GM21528 (cell line): ENCODE data around the gene KATNBL1.

Source experiments
- ATAC-seq: cut with Tn5 transposase; IDR thresholded peaks from one replicate; pipeline ENCODE4 v1.9.1; 2021; ENCODE audit warnings: mild to moderate bottlenecking, moderate library complexity; ENCODE audit not compliant: unreplicated experiment, low FRiP score

Gene KATNBL1, protein sequence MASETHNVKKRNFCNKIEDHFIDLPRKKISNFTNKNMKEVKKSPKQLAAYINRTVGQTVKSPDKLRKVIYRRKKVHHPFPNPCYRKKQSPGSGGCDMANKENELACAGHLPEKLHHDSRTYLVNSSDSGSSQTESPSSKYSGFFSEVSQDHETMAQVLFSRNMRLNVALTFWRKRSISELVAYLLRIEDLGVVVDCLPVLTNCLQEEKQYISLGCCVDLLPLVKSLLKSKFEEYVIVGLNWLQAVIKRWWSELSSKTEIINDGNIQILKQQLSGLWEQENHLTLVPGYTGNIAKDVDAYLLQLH

DNA sequence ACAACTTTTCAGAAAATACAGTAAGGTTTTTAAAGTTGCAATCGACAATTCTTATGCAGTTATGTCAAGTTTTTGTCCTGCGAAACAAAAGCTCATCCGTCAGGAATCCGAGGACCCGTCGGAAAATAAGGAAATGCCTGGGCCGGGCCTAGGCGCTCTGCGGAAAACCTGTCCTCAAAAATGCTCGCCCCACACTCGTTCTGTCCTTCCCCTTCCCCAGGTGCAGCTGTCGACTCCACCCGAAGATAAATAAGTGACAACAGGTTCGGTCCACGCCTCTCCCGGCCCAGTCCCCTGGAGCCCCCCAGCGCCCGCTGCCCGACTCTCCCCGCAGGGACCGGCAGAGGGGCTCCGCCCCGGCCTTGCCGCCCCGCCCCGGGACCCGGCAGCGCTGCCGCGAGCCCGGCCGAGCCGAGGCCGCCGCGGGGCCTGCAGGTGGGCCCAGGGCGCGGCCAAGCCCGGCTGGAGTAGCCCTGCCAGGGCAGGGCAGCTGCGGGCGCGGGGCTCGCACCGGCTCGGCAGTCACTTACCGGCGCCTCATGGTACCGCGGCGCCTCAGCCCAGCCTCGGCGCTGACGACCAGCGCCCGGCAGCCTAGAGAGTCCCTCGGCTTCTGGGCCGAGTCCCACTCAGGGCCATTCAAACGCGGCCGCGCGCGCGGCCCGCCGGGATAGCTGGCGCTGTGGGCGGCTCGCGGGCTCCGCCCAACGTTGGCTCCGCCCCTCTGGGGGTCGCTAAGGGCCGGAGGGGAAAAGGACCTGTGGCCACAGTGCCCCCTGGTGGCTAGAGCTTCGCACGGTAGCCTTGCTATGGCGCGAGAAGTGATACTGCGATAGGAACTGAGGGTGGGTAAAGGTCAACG lies at the start of gene KATNBL1:
KATNBL1 (minus strand) TSS at position 676 of the 862 bp plus-strand sequence. CDS start 46,420 bp downstream, outside the sequence.
- ATAC-seq = peak; percentile 90

DNA sequence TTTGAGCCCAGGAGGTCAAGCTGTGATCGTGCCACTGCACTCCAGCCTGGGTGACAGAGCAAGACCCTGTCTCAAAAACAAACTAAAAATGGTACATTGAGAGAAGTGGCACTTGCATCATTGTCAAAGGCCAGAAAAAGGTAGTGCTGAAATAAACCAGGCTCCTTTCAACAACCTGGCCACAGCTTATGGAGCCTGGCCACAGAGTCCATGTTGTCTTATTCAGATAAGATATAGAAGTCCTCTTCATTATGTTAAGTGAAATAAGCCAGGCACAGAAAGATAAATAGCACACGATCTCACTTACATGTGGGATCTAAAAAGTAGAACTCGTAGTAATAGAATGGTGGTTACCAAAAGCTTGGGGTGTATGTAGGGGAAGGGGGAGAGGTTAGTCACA lies 49.7 kb upstream of the KATNBL1 start:
- no peak for ATAC-seq

DNA sequence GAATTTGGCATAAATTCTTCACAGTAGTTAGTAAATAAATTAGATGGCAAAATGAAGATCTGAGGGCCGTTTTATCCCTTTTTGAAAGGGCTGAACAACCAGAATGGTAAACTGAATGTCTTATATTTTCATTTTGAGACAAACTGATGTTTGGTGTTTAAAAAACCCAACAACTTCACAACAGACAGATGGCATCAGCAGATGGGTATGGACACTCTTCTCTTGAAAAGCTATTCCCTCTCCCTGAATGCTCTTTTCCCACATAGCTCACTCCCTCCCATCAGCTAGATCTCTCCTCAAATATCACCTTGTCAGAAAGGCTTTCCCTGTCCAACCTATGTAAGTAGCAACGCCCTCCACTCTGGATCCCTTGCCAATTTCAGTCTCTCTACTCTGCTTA lies 48.3 kb upstream of the KATNBL1 start:
- no peak for ATAC-seq

DNA sequence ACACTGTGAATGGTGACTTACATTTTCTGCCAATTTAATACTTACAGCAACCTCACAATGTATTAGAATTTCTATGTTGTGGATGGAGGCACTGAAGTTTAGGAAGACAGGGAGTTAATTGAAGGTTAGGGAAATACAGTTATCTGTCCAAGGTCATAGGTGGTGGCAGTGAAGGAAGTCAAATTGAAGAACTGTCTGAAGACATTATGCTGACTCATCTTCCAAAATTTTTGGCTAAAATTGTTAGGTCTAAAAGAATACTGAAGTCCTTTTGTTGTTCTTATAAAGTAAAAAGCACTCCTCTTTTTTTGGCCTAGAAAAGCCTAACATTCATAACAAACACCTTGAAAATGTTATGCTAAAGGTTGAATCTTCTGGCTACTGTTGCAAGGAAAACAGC lies 42.6 kb upstream of the KATNBL1 start:
- no peak for ATAC-seq

DNA sequence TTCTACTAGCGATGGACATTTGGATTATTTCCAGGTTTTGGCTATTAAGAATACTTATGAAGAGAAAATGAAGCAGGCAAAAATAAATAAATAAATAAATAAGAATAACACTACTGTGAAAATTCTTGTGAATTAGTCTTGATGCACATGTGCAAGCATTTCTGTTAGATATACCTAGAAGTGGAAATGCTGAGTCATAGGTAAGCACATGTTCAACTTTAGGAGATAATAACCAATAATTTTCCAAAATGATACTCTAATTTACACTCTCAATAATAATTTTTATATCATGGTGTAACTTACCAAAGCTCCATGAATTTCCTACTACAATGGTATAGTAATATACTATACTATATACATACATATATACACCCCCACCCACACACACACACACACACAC lies 38.3 kb upstream of the KATNBL1 start:
- ATAC-seq = no peak

DNA sequence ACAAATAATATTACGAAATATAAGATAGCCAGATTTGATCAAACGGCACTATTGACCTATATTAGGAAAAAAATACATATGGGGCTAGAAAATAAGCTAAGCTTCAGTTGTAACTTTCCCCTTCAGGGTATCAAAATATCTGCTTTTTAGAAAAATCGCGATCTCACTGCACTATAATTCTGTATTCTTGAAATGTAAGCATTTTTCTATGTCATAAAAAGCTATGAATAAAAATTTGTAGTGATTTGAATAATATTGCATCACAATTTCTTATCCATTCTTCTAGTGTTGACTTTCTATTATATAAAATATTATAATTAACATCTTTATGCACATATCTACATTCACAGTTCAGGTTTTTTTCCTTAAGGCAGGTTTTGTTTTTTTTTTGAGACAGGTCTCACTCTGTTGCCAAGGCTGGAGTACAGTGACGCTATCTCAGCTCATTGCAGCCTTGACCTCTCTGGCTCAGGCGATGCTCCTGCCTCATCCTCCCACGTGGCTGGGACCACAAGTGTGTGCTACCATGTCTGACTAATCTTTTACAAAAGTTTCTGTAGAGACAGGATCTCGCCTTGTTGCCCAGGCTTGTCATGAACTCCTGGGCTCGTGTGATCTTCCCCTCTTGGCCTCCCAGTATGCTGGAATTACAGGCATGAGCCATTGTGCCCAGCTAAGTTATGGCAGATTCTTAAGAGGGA lies 36.5 kb upstream of the KATNBL1 start:
- ATAC-seq = no peak

DNA sequence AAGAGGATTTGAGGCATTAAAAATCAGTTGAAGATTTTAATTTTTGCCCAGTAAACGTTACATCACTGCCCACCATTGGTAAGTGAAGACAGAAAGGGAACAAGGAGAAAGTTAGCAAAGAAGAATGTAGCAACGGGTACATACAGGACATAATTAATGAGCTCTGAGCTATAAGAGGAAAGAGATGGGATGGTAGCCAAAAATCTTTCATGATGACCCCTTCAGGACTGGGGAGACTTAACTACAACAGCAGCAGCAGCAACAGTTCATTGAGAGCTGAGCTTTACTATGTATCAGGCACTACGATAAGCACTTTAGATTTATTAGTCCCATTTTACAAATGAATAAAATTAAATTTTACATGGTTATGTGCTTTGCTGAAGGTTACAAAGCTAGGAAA lies 33.3 kb upstream of the KATNBL1 start:
- no peak for ATAC-seq

DNA sequence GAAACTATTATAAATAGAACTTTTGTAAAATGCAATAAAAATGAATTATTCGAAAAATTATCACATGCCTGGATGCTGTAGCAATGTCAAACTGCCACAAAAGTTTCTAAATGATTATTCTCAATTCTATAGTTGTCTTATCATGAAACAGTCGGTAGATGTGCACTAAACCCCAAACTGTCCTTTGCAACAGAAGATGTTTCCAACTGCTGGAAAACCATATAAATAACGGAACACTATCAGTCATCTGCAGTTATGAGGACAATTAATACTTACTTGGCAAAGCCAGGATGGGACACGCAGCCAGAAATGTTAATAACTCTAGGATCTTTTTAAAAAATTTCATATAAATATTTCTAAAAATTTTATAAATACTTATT lies 32.4 kb upstream of the KATNBL1 start:
- ATAC-seq = no peak

DNA sequence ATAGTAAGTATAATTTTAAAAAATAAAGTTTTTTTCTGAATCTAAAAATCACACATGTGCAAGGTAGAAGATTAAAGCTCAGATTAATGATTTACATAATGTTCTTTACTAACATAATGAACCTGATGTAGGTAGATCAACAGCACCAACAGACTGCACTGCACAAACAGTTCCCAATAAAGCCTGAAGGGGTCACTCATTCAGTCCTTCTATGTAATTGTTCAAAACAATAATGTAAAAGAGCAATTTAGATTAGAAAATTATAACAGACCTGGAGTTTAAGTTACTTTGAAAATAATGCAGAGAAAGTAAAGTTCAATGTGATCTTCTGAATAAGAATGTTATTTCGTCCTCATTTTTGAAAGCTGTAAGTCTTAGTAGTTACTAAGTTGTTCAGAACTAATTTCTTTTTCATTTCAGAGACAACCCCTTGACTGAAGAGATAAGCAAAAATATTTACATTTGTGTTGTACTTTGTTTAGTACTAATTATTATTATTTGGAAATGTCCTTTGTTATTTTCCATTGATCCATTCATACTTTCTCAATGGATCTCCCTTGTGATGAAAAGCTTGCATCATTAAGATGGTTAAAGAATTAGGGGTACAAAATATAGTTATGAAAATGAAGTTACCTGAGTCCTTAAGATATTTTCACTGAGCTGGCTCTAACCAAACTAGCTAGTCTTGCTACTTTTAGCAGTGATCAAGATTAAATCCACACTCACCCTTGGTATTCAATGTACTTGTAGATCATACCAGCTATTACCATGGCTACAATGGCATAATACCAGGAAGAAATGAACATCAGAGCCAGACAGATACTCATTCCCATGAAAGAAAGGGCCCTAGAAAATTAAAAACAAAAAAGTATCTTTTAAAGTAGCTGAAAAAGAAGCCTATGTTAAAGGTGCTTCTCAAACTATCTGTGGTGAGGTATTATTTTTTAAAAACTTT lies 31.8 kb upstream of the KATNBL1 start:
- no peak for ATAC-seq

DNA sequence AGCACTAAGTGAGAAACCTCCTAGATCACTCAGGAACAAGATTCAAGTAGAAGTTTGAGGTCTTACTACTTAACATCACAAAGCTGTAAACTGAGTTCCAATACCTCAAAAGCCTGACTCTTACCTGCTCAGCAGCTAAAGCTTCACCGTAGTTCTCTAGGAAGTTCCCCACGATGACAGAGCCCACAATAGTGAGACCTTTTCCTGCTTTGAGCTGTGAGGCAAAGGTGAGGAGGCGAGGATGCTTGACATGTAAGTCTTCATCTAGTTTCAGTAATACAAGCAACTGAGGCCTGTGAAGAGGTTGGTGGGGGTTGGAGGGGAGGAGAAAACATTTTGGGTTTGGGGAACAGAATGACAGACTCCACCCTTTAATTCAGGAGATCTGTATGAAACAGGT lies 30.6 kb upstream of the KATNBL1 start:
- no peak for ATAC-seq

DNA sequence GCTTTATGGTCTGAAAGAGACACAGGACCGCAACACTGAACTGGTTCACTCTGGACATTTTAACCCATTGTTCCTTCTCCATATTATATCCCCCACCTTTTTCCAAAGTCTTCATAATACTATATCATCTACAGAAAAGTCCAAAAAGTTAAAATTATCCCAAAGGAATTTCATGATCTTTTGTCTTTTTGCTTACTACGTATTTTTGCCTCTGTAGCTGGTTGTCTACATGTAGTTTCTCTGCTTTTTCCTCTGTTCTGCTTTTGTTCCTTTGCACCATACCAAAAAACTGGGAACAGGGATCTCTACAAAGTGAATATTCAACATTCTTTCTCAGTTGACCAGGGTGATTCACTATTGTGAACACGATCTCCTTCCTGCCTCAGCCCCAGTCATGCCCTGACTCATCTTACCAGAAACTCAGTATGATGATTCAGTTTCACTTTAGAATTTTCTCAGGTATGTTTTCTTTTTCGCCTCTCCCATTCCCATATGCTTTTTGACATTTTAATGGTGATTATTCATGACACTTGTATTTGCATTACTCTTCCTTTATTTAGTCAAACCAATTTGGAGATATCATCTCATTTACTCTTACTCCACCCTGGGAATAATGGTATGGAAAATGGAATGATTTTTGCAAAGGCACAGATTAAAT lies 29.4 kb upstream of the KATNBL1 start:
- no peak for ATAC-seq

DNA sequence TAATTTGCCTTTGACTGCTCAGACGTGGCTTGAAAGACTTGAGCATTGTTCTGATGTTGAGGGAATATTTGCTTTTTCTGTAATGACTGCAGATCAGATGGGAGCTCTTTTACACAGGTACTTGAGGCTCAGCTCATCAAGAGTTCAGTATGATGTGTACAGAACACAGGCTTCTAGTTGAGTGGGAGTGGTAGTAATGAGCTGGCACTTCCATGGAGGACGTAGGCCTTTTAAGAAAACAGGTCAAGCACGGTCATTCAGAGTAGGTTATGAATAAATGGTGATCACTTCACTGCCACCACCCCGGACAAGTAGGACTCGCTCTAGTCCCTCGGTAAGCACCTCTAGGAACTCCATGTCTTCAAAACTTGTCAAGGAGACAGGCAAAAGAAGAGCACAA lies 23.7 kb upstream of the KATNBL1 start:
- no peak for ATAC-seq

DNA sequence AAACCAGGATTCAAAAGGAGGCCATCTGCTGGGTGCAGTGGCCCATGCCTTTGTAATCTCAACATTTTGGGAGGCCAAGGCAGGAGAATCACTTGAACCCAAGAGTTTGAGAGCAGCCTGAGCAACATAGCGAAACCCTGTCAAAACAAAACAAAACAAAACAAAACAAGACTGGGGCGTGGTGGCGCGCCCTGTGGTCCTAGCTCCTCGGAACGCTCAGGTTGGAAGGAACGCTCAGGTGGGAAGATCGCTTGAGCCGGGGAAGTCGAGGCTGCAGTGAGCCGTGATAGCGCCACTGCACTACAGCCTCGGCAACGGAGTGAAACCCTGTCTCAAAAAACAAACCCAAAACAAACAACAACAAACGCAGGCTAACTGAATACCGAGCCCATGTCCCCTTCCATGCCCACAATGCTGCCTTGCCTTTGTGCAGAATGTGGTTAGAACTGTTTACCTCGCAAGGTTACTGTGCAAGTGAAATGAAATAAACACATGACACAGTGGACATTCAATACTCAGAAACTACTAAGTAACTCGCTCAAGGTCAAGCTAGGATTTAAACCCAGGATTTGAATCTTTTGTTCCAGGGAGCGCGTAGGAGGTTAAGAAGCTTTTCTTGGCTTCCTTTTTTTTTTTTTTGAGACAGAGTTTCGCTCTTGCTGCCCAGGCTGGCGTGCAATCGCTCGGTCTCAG lies 14.2 kb upstream of the KATNBL1 start:
- ATAC-seq = no peak

DNA sequence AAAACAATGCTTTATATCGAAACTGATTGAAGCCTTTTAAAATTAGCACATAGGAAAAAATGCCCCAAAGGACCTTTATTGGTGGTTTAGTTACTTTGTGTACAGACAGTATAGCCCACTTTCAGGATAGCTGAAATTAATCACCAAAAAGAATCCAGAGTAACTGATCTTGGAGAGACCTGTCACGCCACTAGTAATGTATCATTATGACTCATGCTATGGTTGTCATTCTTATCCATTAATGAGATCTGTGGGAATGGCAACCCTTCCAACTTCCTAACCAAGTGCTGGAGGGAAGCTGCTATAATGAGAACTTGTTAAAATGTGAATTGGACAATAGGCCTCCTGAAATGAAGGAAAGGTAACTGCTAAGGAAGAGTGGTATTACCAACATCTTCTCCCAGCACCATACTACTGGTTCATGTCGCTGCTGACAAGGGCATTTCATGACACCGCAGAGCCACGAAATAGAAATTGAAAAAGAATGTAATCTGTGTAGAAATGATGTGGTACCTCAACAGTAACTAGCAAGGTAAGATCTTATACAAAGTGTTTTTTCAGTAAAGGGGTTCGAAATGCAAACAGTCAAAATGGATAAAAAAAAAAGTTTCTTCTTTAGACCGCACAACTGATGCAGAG lies 7.8 kb upstream of the KATNBL1 start:
- ATAC-seq = no peak

DNA sequence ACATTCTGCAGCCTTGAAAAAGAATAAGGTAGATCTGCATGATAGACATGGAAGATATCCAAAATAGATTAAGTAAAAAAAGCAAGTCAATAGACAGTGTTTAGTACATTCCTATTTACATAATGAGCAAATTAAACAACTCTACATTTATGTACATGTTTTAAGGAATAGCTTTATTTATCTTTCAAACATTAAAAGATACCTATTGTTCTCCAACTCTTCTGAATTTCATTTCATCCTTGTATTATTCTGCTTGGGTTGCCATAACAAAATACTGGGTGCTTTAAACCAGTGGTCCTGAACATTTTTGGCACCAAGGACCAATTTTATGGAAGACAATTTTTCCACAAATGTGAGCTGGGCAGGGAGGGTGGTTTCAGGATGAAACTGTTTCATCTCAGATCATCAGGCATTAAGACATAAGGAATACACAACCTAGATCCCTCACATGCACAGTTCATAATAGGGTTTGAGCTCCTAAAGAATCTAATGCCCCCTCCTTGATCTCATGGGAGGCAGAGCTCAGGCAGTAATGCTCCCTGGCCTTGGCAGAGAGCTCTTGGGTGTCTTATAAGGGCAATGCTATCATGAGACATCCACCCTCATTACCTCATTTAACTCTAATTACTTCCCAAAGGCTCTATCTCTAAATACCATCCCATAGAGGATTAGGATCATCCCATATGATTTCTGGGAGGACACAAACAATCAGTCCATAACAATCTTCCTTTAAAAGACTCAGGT lies 6.8 kb upstream of the KATNBL1 start:
- no peak for ATAC-seq

DNA sequence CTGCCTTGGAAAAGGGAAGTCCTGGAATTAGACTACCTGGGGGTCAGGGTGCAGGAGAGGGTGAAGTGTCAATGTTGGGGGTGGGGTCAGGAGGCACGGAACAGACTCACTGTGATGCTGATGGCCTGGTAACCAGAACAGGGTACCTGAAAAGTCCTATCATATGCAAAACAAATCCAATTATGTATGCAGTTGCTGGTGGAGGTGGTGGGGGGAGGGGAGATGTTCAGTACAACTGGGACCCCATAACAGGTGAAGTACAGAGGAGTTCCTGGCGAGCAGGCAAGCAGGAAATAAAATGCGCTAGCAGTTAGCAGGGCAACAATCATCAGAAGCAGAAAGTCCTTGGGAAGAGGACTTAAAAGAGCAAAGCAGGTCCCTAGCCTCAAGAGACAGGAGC lies 4.2 kb upstream of the KATNBL1 start:
- ATAC-seq = no peak

DNA sequence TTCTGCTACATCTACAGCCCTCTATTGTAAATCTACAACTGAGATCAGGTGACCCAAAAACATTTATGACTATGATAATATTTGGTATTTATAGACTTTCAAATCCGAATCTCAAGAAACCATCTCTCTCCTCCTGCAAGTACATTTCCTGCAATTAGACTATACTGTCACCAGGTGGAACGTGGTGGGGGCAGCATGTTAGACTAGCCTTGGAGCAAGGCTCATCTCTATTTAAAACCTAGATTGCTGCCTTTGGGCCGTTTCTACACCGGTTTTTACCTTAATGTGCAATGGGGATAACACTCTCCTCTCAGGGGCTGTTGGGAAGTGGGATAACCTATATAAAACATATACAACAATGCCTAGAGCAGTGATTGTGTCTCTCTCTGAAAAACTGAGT lies 3.8 kb upstream of the KATNBL1 start:
- no peak for ATAC-seq

DNA sequence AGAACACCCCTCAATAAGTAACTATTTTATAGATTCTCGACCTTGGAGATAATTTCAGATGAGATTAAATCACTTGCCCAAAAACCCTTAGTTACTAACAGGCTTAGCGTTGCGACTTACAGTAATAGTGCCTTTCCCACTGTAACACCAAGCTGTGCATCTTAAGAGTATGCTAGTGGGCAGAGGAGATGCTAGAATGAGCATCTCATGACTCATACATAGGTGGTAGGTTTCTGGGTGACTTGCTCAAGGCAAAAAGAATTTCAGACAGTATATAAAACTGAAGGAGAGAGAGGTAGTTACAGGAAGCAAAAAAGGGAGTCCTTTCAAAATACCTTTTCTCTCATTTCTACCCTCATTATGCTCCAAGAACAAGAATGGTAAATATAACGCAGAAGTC lies 3.9 kb downstream of the KATNBL1 start:
- no peak for ATAC-seq
